Gastroesophageal sphincter (tissue), 4 donors: ENCODE measurements around the gene SF1. TPM values are rescaled to one million over a fixed set of nuclear protein-coding genes. Genes with fewer than 3 reads are reported as not detected.
A peak's percentile ranks its signal among the peaks of the same experiment; 100 is the strongest.

Experiments
- ATAC-seq: fragments of 150-250 bp; one replicate; pipeline ENCODE4 v1.9.1; 2016; ENCODE audit warnings: mild to moderate bottlenecking, moderate library complexity
- H3K27ac ChIP-seq, 4 donors: fragments of 200-600 bp; sonication (generic) in 3 of 4; 1 replicate in 3 of 4; 2 replicates in 1 of 4; pipeline ENCODE4 v1.5.1; 2016 to 2019
- H3K27me3 ChIP-seq: fragments of 200-600 bp; sonication (generic); one replicate; pipeline ENCODE4 v1.5.1; 2019
- H3K36me3 ChIP-seq, 2 donors: fragments of 200-600 bp; sonication (generic); one replicate each; pipeline ENCODE4 v1.5.1; 2019; ENCODE audit warnings: control low read depth in 1 of 2
- H3K4me1 ChIP-seq, 3 donors: fragments of 200-600 bp; sonication (generic); 1 replicate in 2 of 3; 2 replicates in 1 of 3; pipeline ENCODE4 v1.5.1; 2016 to 2019; ENCODE audit warnings: control low read depth in 2 of 3
- H3K4me3 ChIP-seq, 2 donors: fragments of 200-600 bp; sonication (generic); one replicate each; pipeline ENCODE4 v1.5.1; 2019; ENCODE audit warnings: mild to moderate bottlenecking in 1 of 2, moderate library complexity in 1 of 2
- H3K9me3 ChIP-seq, 3 donors: fragments of 200-600 bp; sonication (generic); one replicate each; pipeline ENCODE4 v1.5.1; 2017 to 2019; ENCODE audit warnings: control low read depth in 2 of 3
- CTCF ChIP-seq, 4 experiments: fragments of 200-600 bp in 2 of 4; fragments of 450-650 bp in 2 of 4; sonication (generic) in 1 of 4; IDR thresholded peaks; one replicate each; pipeline ENCODE4 v1.5.1; 2017 to 2019; ENCODE audit warnings: antibody characterized with exemption in 4 of 4, mild to moderate bottlenecking in 2 of 4, moderate library complexity in 2 of 4
- EP300 ChIP-seq: sonication (generic); formaldehyde crosslinking; IDR thresholded peaks from one replicate; pipeline ENCODE4 v1.6.1; 2017; ENCODE audit warnings: antibody characterized with exemption, mild to moderate bottlenecking
- POLR2A ChIP-seq, 2 donors: fragments of 450-650 bp; IDR thresholded peaks; one replicate each; pipeline ENCODE4 v1.6.1; 2017; ENCODE audit warnings: antibody characterized with exemption in 2 of 2, mild to moderate bottlenecking in 2 of 2, moderate library complexity in 1 of 2
- POLR2AphosphoS5 ChIP-seq: sonication (generic); formaldehyde crosslinking; IDR thresholded peaks from one replicate; pipeline ENCODE4 v1.6.1; 2017; ENCODE audit warnings: antibody characterized with exemption
- WGBS, 2 donors: methylation state at CpG; one replicate each; pipeline ENCODE4 v1.1.5; 2018; ENCODE audit warnings: low coverage in 1 of 2; 5-methylcytosine and 5-hydroxymethylcytosine counted together
- total RNA-seq, 4 donors: library from RNA; depleted of rRNA; stranded (reverse); fragments of >200 nt; gene quantifications; one replicate each; pipeline ENCODE4 v1.1.0, GENCODE V29; 2016

The SF1 gene
- total RNA-seq, 4 donors from 2014 or later = 187 to 314 (median 253) TPM

DNA sequence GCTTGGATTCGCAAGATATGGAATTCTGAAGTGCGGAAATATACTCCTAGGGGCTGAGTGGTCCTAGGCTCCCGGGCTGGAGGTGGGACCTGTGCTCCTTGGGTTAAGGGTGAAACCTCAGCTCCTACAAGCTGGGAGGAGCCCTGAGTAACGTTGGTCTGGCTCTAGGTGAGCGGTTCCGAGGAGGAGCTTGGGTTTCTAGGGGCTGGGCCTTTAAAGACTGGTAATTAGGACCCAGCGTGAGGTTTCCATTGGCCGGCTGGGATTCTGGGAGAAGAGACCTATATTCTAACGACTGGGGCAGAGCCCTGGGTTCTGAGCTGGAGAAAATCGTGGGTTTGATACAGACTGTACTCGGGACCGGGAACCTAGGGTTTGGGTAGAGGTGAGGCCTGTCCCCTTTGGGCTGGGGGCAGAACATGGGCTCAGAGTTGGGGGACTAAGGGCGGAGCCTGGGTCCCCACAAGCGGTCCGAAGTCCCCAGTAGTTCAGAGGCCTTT, 25.6 kb upstream of the SF1 start:
- Histone ChIP-seq H3K27ac (peak overlapping the region; percentile 84 to 95 (median 92)), H3K36me3 (peaks cover 0 to 61% of the 10 kb centered on the region in 2 donors), H3K9me3 (no peaks in the 10 kb centered on the region), H3K4me3 (peak overlapping the region; percentile 67 to 73), H3K27me3 (no peaks in the 10 kb centered on the region), H3K4me1 (peaks cover 0 to 46% (median 22%) of the 10 kb centered on the region in 3 donors)
- 15 to 61% methylated on average over 5 to 7 of the region's 15 CpGs for WGBS, 2 donors
- TF ChIP-seq EP300 (no peak), POLR2A (IDR thresholded peaks at IDR 0.05) (no peak), POLR2AphosphoS5 (no peak), CTCF (IDR thresholded peaks at IDR 0.05) (no peak)
- ATAC-seq = peak; percentile 17

- H3K9me3 ChIP-seq = no peaks in the 10 kb centered on the region
- ATAC-seq = peak; percentile 92
- 0% methylated on average over 10 to 13 of the region's 58 CpGs for WGBS, 2 donors
- no peaks in the 10 kb centered on the region for H3K27me3 ChIP-seq
- H3K4me1 ChIP-seq = peaks cover 0 to 40% (median 22%) of the 10 kb centered on the region in 3 donors
- no peak for TF ChIP-seq POLR2A (IDR thresholded peaks at IDR 0.05)
- no peak for TF ChIP-seq EP300
- TF ChIP-seq POLR2AphosphoS5 = no peak
- peak in 2 of 4 experiments; percentile 39 to 41 for TF ChIP-seq CTCF (IDR thresholded peaks at IDR 0.05)
- peak within 1 kb of the TSS; percentile 84 to 95 (median 92) for H3K27ac ChIP-seq
- H3K4me3 ChIP-seq = peak within 1 kb of the TSS; percentile 67 to 73
- peaks cover 0 to 67% of the 10 kb centered on the region in 2 donors for H3K36me3 ChIP-seq
These were observed 25.0 kb upstream of the SF1 start, which contains the start of gene MAP4K2 for GRCh38 chr11:64803158-64803845. Gene MAP4K2 (minus strand): TSS chr11:64803214. CDS start chr11:64803149, 65 bp downstream.

DNA sequence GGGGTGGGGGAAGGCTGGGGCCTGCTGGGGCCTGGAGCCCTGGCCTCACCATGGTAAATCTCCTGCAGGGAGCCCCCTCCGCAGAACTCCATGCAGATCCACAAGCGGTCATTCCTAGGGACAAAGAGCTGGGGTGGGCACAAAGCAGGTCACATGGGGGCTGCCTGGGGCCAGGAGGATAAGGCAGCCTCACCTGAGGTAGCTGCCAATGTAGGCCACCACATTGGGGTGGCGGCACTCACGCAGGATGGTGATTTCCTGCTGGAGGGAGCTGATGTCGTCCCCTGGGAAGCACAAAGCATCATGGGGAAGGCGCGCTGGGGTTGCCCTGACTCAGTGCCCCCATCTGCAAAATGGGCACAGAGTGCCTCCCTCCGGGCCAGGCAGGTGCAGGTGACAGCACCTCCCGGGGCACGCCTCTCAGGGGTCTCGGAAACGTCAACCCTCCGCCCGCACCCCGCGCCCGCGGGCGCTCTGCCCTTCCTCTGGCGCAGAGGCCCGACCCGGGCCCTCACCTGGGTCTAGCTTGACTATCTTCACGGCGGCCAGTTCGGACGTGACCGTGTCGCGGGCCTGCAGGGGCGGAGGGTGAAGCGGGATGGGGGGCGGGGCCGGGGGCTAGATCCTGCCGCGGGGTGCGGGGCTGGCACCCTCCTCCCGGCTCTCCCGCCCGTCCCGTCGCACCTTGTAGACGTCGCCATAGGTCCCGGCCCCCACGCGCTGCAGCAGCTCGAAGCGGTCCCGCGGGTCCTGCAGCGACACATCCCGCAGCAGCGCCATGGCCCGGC, 24.2 kb upstream of the SF1 start:
- Histone ChIP-seq H3K9me3 (no peaks in the 10 kb centered on the region), H3K27ac (peak overlapping the region; percentile 32 to 95 (median 92)), H3K4me1 (peaks cover 0 to 33% (median 22%) of the 10 kb centered on the region in 3 donors), H3K36me3 (peaks cover 0 to 64% of the 10 kb centered on the region in 2 donors), H3K27me3 (no peaks in the 10 kb centered on the region), H3K4me3 (peak overlapping the region; percentile 59 to 73)
- no peak for TF ChIP-seq EP300
- TF ChIP-seq POLR2A (IDR thresholded peaks at IDR 0.05) = peak in 1 of 2 donors; percentile 12
- no peak for ATAC-seq
- WGBS, 2 donors = no CpG with 5 or more reads among the region's 54 CpGs

DNA sequence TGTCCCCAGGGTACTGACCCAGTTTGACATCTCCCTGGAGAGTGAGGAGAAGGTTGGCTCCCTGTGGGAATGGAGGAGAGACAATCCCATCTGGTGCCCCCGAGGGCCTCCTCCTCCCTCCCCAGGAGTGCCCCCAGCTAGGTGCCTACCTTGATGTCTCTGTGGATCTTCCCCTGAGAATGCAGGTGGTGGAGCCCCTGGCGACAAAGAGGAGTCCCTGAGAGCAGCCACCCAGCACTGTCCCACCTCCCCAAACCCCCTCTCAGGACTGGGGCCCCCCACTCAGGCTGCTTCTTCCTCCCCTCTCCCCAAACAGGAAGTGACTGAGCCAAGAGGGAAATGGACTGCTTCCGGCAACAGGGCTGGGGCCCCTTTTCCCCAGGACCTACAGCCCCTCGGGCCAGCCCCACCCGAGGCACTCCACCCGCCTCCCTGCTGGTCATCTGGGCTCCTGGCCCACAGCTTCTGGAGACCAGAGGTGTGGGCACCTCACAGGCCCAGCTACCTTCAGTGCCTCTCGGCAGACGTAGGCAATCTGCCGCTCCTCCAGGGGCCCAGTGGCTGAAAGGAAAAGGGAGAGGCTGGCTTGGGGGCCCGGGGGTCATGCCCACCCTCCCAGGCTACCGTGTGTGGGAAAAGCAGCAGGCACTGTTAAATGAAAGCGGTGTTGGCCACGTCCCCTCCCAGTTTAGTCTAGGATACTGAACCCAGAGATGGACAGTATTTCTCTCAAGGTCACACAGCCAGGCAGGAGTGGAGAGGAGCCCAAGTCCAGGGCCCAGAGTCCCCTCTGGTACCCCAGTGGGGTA, 23.4 kb upstream of the SF1 start:
- no CpG with 5 or more reads among the region's 13 CpGs for WGBS, 2 donors
- TF ChIP-seq CTCF (IDR thresholded peaks at IDR 0.05) (no peak), EP300 (no peak), POLR2AphosphoS5 (no peak), POLR2A (IDR thresholded peaks at IDR 0.05) (no peak)
- H3K4me1 ChIP-seq = peaks cover 0 to 33% (median 22%) of the 10 kb centered on the region in 3 donors
- ATAC-seq = no peak
- peak overlapping the region in 1 of 2 donors; percentile 73 for H3K4me3 ChIP-seq
- peaks cover 0 to 64% of the 10 kb centered on the region in 2 donors for H3K36me3 ChIP-seq
- no peaks in the 10 kb centered on the region for H3K27me3 ChIP-seq
- H3K27ac ChIP-seq = peak overlapping the region in 3 of 4 donors; percentile 92 to 95 (median 92)
- H3K9me3 ChIP-seq = no peaks in the 10 kb centered on the region
